A172 (cell line): ENCODE measurements around the gene EPN1. TPM values are rescaled to one million over a fixed set of nuclear protein-coding genes. Genes with fewer than 3 reads are reported as not detected.

Source experiments
- DNase-seq: peaks from one replicate; pipeline ENCODE4 v3.0.0-alpha.2; 2015; ENCODE audit warnings: low spot score
- total RNA-seq: library from RNA; depleted of rRNA; stranded (reverse); fragments of >200 nt; shearing (Covaris generic); gene quantifications from 2 replicates; pipeline ENCODE4 v1.2.3, GENCODE V29; 2014

EPN1 gene
- total RNA-seq, 1 experiment from 2014 or later = 135 TPM

DNA sequence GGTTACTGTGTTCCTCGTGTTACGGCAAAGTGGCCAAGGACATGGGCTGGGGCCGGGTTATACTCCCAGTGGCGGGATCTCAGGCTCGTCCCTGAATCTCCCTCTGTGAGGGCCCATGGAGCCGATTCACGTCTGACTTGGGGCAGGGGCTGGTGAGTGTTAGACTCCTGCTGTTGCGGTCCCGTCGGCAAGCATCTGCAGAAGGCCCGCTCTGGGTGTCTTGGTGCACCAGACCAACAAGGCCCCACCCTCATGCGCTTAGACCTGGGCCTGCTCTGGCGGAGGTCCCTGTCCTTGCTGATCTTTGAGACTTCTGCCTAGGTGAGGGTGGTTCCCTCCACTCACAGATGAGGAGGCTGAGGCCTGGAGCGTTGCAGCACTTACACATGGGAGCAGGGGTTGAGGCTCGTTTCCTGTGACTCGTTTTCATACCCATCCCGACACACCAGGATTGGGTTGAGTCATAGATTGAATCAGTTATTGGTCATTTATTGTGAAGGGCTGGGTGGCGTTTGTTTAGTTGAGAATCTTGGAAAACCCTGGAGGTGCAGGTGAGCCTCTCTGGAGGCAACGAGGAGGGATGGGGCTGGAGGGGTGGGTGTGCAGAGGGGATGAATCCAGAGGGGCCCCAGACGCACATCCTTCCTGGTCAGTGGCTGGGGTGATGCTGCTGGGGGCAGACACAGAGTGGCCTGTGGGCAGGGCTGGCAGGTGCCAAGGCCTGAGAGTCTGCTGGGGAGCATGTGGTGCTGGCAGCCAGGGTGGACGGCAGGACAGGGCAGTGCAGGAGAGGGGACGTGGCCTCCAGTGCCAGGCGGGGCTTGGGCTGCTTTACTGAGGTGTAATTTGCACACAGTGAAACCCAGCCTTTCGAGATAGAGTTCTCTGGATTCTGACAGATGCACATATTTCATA, 4.6 kb downstream of the EPN1 start:
- no peak for DNase-seq

DNA sequence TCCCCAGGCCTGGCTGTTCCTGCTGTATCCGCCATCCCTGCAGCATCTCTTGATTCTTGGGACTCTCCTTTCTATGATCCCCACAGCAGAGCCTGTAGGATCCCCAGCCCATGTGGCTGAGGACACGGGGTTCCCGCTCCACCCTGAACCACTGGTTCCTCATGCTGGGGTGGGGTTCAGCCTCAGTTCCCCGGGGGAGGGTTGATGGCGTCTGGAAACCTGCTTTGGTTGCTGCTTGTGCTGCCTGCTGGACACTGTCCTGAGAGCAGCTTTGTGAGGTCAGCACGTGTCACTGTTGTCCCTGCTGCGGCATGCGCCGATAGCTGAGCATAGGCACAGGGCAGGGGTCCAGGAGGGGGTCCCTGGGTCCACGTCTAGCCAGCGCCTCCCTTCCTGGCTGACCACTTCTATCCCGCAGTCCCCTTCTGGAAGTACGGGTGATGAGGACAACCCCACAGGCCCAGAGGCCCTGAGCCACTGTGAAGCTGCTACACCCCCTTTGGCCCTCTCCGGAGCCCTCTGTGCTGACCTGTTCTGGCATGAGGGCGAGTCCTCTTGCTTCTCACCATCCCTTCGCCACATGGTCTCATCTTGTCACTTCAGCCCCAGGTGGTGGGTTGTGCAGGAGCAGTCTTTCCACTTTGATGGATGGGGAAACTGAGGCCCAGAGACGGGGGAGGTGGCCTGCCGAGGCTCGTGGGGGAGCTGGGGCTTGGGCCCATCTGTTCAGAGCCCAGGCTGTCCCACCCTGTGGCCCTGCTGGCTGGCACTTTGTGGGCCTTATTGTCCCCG, 5.5 kb downstream of the EPN1 start:
- no peak for DNase-seq

DNA sequence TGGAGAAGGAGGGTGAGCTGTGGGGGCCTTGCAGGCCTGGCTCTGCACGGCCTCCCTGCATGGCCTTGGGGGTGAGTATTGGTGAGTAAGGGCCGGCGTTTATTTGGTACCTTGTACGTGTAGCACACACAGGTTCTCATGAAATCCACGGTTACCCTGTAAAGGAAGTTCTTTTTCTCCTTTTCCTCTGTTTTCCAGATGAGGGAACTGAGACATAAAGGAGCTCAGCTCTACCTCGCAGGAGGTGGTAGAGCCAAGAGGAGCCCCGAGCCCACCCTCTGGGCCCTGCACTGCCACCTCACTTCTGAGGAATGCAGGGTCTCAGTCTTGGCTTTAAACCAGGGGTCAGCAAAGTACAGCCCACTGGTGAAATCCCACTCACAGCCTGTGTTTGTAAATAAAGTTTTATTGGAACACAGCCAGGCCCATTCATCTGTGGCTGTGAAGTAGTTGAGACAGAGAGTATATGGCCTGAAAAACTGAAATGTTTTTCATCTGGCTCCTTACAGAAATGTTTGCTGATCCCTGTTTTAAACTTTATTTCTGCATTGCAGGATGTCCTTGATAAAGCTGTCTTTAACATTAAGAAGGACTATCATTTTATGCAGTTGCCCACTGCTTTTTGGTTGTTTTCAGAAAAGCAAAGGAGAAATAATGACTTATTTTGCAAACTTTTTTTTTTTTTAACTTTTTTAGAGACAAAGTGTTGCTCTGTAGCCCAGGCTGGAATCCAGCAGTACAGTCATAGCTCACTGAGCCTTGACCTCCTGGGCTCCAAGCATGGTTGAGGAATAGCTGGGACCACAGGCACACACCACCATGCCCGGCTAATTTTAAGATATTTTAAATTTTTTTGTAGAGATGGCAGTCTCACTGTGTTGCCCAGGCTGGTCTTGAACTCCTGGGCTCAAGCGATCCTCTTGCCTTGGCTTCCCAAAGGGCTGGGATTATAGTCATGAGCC, 6.4 kb downstream of the EPN1 start:
- no peak for DNase-seq

DNA sequence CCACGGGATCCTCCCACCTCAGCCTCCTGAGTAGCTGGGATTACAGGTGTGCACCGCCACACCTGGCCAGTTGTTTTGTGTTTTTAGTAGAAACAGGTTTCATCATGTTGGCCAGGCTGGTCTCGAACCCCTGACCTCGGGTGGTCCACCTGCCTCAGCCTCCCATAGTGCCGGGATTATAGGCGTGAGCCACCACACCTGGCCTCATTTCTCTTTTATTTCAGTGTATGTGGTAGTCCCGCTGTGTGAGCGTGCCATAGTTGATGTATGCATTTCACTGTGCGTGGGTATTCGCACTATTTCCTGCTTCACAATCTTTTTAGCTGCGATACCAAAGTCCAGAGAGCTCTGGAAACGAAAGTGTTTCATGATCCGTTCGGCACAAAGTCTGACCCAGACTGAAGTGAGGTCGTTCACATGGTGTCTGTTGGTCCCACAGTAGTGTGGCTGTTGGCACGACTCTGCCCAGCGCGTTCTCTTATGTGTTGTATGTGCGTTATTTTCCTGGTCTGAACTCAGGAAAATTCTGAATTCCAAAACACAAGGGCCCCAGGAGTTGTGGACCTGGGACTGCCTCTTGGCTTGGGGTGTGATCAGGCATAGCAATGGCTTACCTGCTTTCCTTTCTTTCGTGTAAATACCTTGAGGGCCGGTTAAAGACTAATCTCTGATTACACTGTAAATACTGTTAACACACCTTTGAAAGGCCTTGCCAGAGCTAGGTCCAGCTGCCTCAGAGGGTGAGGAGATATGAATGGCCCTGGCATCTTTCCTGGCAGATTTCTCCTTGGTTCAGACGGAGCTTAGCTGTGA, 8.6 kb downstream of the EPN1 start:
- no peak for DNase-seq

DNA sequence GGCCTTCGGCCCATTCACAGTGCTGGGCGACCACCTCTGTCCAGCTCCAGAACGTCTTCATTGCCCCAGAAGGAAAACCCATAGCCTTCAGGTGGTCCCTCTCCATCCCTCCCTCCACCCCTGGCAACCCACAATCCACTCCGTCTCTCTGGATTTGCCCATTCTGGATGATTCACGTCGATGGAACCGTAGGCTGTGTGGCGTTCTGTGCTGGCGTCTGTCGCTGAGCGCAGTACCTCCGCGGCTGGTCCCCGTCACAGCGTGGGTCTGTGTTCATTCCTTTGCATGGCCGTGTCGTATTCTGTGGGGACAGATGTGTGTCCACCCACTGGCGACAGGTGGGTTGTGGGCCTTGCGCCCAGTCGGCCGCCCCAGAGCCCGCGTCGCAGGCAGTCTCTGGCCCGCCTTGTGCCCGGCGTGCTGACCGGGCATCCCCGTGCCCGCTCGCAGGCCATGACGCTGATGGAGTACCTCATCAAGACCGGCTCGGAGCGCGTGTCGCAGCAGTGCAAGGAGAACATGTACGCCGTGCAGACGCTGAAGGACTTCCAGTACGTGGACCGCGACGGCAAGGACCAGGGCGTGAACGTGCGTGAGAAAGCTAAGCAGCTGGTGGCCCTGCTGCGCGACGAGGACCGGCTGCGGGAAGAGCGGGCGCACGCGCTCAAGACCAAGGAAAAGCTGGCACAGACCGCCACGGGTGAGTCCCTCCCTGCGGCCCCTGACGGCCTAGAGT, 10.1 kb downstream of the EPN1 start:
- no peak for DNase-seq

DNA sequence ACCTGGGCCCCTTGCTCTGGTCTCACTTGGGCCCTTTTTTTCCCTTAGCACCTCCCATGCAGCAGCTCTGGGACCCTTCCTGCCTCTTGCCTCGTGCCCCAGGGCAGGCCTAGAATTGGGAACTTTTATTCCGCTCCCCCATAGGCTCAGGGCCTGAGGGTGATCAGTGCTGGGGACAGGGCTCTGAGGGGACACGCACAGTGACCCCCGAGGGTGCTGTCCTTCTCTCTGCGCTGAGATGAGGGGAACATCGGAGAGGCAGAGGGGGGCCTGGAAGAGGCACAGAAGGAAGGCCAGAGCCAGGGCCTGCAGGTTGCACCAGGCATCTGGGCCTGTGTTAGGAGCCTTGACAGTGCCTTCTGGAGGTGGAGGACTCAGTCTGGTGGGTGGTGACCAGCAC, 10.8 kb downstream of the EPN1 start:
- no peak for DNase-seq

DNA sequence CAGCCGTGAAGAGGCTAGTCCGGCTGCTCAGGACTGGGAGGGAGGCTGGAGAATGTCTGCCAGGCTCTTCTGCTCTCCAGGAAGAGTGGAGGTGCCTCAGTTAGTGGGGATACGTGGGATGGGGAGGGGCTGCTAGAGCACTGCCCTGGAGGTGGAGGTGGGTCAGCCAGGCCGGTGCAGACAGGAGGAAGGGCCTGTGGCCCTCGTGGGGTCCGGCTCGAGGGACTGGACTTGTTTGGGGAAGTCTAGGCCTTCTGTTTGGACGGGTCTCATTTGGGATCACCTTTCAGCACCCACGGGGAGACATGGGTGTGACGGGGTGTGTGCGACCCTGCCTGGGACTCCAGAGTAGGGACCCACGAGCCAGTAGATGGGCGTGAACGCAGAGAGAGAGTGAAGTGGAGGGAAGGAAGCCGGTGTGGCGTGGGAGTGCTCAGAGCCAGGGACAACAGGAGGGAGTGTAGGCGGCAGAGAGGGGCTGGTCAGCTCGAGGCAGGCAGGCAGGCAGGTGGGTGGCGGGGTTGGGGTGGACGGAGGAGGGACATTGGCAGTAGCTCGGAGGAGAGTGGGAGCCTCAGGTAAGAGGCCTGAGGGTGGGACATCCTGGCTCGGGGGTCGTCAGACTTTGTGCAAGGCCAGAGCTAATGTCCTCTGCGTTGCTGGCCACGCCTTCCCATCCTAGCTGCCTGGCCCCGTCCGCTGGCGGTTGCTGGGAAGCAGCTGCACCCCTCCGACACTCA, 11.5 kb downstream of the EPN1 start:
- DNase-seq = no peak

DNA sequence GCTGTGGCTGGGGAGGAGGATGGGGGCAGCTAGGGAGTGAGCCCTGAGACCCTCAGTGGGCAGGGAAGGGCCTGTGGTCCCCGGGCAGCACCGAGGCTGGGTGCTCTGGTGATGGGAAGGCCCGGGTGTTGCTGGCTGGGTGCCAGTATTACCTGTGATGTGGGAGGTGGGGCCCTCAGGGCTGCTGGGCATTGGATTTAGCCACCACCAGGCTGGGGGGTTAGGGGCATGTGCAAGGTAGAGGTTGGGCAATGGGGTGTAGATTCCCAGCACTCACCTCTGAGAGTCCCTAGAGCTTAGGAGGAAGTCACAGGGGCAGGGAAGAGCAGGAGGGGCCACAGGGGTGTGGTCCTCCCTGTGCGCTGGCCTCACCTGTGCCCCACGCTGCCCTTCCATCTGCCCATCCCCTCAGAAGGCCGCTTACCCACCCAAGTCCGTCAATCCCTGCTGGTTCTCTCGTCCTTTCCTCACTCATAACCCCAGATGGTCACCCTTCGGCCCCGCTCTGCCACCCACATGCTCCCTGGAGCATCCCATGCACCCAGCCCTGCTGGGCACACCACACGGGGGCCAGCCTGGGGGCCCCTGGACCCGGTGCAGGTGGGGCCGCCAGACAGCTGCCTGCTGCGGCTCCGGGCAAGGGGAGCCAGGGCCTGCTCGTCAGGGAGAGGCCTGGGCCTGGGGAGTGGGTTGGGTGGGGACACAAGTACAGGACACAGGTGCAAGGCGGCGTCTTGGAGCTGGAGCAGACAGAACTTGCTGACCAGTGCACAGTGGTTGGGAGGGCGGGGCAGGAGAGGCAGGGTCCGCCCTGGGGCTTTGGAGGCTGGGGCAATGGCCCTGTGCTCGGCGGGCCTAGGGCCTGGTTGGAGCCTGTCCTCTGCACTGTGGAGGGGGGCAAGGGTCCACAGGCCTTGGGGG, 12.5 kb downstream of the EPN1 start:
- no peak for DNase-seq

DNA sequence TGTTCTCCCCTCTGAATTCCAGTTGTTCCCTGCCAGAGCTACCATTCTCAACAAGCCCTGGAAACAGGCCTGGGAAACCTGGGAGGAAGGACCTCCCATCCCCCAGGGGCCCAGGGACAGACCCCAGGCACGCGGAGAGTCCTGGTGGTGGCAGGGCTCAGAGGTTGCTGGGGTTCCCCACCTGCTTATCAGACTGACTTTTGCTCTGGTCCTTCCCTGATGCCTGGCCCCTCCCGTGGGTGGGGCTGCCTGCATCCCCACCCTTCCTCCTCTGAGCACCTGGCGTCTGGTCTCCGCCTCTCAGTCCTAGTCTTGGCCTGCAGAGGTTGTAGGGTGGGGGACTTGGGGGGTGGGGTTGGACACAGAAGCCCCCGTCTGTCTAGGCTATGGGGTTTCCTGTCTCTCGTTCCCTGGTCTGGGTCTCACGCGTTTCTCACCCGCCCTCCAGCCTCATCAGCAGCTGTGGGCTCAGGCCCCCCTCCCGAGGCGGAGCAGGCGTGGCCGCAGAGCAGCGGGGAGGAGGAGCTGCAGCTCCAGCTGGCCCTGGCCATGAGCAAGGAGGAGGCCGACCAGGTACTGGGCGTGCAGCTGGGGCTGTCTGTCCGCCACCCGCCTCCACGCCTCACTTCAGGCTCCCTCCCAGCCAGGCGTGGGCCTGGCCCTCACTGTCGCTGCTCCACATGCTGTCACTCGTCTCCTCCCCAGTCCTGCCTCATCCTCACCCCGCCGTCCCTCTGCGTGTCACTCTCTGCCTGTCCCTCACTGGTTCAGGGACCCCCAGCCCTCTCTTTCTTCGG, 13.6 kb downstream of the EPN1 start:
- DNase-seq = no peak

DNA sequence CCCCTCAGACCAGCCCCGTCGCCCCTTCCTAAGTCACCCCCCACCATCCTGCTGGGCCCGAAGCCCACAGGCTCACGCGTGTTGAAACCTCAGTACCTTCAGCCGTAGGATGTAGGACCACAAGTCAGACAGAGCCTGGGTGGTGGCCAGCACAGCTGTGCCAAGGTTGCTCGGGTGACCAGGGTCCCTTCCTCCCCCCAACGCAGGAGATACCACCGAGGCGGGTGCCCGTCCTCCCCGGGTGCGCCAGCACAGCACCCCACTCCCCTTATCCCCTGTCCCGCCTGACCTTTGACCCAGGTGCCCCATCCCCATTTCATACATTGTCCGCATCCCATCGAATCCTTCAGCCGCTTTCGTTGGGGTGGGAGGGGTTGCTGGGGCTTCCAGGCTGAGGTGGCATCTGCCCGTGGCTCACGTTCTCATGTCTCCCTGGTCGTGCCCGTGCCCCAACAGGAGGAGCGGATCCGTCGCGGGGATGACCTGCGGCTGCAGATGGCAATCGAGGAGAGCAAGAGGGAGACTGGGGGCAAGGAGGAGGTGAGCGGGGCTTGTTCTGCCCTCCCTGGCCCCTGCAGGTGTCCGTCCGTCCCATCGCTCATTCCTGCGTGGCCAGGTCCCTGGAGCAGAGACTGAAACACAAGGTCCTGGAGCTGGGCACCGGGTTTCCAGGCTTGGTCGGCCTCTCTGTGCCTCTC, 14.5 kb downstream of the EPN1 start:
- DNase-seq = no peak

DNA sequence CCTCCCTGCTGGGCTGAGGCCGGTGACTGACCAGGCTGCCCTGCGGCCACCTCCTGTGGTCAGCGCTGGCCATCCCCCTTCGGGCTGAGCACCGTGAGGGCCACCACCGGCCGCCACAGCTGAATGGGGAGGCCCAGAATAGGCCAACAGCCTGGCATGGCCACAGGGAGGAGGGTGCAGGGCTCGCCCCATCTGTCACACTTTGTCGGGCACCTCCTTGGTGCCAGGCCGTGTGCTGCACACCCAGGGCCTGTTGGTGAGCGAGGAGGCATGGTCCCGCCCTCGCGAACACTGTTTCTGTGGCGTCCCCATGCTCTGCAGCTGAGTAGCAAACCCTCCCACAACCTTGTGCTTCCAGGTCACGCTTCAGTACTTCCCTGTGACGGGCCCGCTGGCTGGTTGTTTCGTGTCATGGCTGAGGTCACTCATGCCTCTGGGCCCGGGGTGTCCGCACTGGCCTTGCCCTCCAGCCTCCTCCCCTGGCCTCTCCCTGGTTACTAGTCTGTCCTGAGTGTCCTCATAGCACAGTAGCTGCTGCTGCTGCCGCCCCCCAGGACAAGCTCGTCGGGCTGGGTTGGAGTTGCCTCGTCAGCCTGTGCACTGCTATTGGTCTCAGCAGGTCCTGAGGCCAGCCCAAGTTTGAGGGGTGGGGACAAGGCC, 15.2 kb downstream of the EPN1 start:
- no peak for DNase-seq

DNA sequence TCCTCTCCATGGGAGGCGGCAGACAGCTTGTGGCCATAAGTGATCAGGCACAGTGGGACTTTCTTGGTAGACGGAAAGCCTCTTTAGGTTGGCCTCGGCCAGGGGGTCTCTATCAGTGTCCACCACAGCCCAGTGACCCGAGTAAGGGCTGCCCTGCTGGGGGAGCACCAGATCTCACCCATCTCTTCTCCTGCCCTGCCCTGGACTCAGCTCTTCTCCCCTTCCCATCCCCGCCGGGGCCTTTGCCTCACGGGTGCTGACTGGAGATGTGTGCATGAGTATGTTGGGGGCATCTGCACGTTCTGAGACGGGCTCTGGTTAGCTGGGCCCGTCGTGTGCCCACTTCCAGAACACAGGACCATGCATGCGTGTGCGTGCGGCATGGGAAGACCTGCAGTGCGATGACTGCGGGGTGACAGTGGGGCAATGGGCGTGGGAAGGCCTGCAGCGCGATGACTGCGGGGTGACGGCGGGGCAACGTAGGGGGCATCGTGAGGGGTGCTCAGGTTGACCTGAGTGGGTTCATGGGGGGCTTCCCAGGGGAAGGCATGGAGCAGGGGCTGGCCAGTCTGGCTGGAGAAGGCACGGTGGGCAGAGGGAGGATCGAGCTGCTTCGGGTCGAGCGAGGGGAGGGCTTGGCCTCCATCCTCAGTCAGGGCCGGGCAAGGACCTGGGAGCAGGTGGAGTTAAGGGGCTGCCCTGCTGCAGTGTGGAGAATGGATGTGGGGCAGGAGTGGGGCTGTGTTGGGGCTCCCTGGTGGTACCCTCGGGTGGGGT, 15.9 kb downstream of the EPN1 start:
- DNase-seq = no peak

DNA sequence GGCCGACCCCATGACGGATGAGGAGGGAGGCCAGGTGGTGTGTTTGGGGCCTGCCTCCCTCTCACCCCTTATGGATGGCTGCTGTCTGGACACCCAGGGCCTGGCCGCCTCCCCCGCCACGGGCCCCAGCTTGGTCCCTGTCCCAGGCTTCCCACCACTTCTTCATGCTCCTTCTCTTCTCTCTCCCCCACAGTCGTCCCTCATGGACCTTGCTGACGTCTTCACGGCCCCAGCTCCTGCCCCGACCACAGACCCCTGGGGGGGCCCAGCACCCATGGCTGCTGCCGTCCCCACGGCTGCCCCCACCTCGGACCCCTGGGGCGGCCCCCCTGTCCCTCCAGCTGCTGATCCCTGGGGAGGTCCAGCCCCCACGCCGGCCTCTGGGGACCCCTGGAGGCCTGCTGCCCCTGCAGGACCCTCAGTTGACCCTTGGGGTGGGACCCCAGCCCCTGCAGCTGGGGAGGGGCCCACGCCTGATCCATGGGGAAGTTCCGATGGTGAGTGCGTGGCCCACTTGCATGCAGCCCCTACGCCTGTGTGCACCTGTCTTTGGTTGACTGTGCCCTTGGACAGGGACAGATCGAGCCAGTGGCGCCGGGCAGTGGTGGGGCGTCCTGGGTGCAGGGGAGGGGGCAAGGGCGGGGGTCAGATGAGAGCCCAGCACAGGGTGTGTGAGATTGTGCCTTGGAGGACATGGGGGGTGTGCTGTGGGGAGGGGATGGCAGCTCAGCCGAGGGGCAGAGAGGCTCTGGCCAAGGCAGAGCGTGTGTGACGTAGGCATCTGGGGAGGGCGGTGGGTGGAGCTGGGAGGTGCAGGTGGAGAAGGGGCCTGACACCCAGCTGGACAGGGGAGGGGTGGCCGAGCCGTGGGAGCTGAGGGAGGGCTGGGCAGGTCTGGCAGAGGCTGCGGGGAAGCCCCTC, 16.8 kb downstream of the EPN1 start:
- no peak for DNase-seq

DNA sequence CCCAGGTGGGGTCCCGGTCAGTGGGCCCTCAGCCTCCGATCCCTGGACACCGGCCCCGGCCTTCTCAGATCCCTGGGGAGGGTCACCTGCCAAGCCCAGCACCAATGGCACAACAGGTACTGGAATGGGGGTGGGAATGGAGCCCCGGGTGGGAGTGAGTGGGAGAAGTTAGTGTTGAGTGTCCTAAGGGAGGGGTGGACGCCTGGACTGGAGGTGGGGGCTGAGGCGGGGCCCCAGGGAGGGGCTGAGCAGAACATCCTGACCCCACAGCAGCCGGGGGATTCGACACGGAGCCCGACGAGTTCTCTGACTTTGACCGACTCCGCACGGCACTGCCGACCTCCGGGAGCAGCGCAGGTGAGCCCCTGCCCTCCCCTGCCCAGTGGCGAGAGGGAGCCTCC, 17.7 kb downstream of the EPN1 start:
- no peak for DNase-seq
